ENCODE measurements around the gene CARS1.
A peak's percentile ranks its signal among the peaks of the same experiment; 100 is the strongest.

The CARS1 gene

GRCh38 chr11:3007404-3008010 lies 49.7 kb downstream of the CARS1 start:
- DNase-seq, result no peak

- DNase-seq, result no peak
Observed at GRCh38 chr11:3006505-3007260, 50.5 kb downstream of the CARS1 start.

GRCh38 chr11:3004481-3004880 lies 52.7 kb downstream of the CARS1 start:
- no peak for DNase-seq

GRCh38 chr11:3003396-3004231 lies 53.6 kb downstream of the CARS1 start:
- no peak for DNase-seq

- no peak for DNase-seq
Observed at GRCh38 chr11:3002871-3003270, 54.4 kb downstream of the CARS1 start.

GRCh38 chr11:3002351-3002861 lies 54.8 kb downstream of the CARS1 start:
- no peak for DNase-seq

- no peak for DNase-seq
Observed at GRCh38 chr11:3001496-3001895, 55.7 kb downstream of the CARS1 start.

- DNase-seq, result peak; percentile 66
Observed at GRCh38 chr11:3000032-3000961, 56.9 kb downstream of the CARS1 start.

GRCh38 chr11:2999464-2999998 lies 57.7 kb downstream of the CARS1 start:
- no peak for DNase-seq

- DNase-seq, result no peak
Observed at GRCh38 chr11:2998073-2998850, 59.0 kb downstream of the CARS1 start.

GRCh38 chr11:2997406-2997805 lies 59.8 kb downstream of the CARS1 start:
- DNase-seq, result no peak

GRCh38 chr11:2996976-2997375 lies 60.2 kb downstream of the CARS1 start:
- DNase-seq, result no peak

GRCh38 chr11:2995893-2996554 lies 61.2 kb downstream of the CARS1 start:
- DNase-seq, result no peak

GRCh38 chr11:2995031-2995561 lies 62.1 kb downstream of the CARS1 start:
- DNase-seq, result no peak

- DNase-seq, result no peak
Observed at GRCh38 chr11:2994336-2994730, 62.9 kb downstream of the CARS1 start.

GRCh38 chr11:2992997-2993325 lies 64.3 kb downstream of the CARS1 start:
- DNase-seq, result no peak

- peak; percentile 86 for DNase-seq
Observed at GRCh38 chr11:2992234-2992996, 64.8 kb downstream of the CARS1 start, which contains the start of gene NAP1L4. Gene NAP1L4, minus strand, starts transcription at chr11:2992329. Its CDS starts 13,109 bp downstream, at chr11:2979220.

- DNase-seq, result no peak
Observed at GRCh38 chr11:2991452-2992233, 65.6 kb downstream of the CARS1 start.
